Lung (tissue), 13 donors: ENCODE measurements around the gene RBP7. TPM values are rescaled to one million over a fixed set of nuclear protein-coding genes. Genes with fewer than 3 reads are reported as not detected.

Experiments
- ATAC-seq: fragments of 200-7000 bp; cut with Tn5 transposase; one replicate; pipeline ENCODE4 v1.9.1; 2020; ENCODE audit warnings: moderate number of reproducible peaks; ENCODE audit not compliant: insufficient read depth, low FRiP score
- DNase-seq, 3 donors: peaks; one replicate each; pipeline ENCODE4 v3.0.0-alpha.2; 2013 to 2017
- H3K27ac ChIP-seq, 2 donors: one replicate each; pipeline ENCODE4 v1.5.1; 2013; ENCODE audit warnings: mild to moderate bottlenecking in 2 of 2, moderate library complexity in 2 of 2, control low read depth in 1 of 2, inconsistent platforms in 1 of 2, low read depth in 1 of 2, low read length in 1 of 2
- H3K27me3 ChIP-seq, 3 donors: one replicate each; pipeline ENCODE4 v1.5.1; 2013; ENCODE audit warnings: low read length in 2 of 3; ENCODE audit not compliant: control insufficient read depth in 3 of 3, insufficient read depth in 3 of 3
- H3K36me3 ChIP-seq, 4 donors: one replicate each; pipeline ENCODE4 v1.5.1; 2013; ENCODE audit warnings: low read length in 4 of 4, mild to moderate bottlenecking in 1 of 4, moderate library complexity in 1 of 4; ENCODE audit not compliant: control insufficient read depth in 4 of 4, insufficient read depth in 4 of 4
- H3K4me1 ChIP-seq, 5 donors: one replicate each; pipeline ENCODE4 v1.5.1; 2013; ENCODE audit warnings: low read length in 5 of 5, mild to moderate bottlenecking in 2 of 5, moderate library complexity in 1 of 5; ENCODE audit not compliant: control insufficient read depth in 5 of 5, insufficient read depth in 5 of 5
- H3K4me3 ChIP-seq: one replicate; pipeline ENCODE4 v1.5.1; 2013; ENCODE audit warnings: mild to moderate bottlenecking, control low read depth, moderate library complexity
- H3K9ac ChIP-seq, 2 donors: one replicate each; pipeline ENCODE4 v1.5.1; 2013; ENCODE audit warnings: low read length in 2 of 2, control low read depth in 1 of 2; ENCODE audit not compliant: insufficient read depth in 1 of 2
- H3K9me3 ChIP-seq, 4 donors: one replicate each; pipeline ENCODE4 v1.5.1; 2013; ENCODE audit warnings: low read length in 3 of 4, mild to moderate bottlenecking in 1 of 4, moderate library complexity in 1 of 4; ENCODE audit not compliant: control insufficient read depth in 4 of 4, insufficient read depth in 3 of 4
- CTCF ChIP-seq: IDR thresholded peaks from 2 replicates; pipeline ENCODE4 v1.5.1; 2012; ENCODE audit warnings: mild to moderate bottlenecking; ENCODE audit errors: control extremely low read depth, extremely low read depth
- WGBS, 2 donors: extraction: QIAGEN DNeasy Blood & Tissue Kit; methylation state at CpG; one replicate each; pipeline ENCODE4 v1.1.7; 2013; 5-methylcytosine and 5-hydroxymethylcytosine counted together
- polyA plus RNA-seq, 2 donors: library from polyadenylated mRNA; stranded (reverse); fragments of 200-250 nt; gene quantifications; one replicate each; pipeline ENCODE4 v1.2.1, GENCODE V29; 2013
- small RNA-seq: library from RNA; depleted of rRNA; stranded (forward); fragments of <200 nt; gene quantifications from one replicate; pipeline ENCODE3, GENCODE V24; 2014; ENCODE audit warnings: low replicate concordance
- total RNA-seq, 2 donors: library from RNA; depleted of rRNA in 1 of 2; stranded (reverse); fragments of >200 nt in 1 of 2; gene quantifications; one replicate each; pipeline ENCODE4 v1.2.1, GENCODE V29; 2014 to 2021
- donor health status: control.
- donor health status: control.
- donor health status: Bipolar disorder and iron deficiency.
- donor health status: healthy.
- donor health status: DM: yes; HTN: yes; CAD: no.

Gene RBP7
- total and polyA plus RNA-seq, 4 donors = 2.1 to 9.8 (median 7.7) TPM

GRCh38 chr1:10064416-10065343, 67.7 kb downstream of the RBP7 start:
- DNase-seq (no peak), ATAC-seq (no peak)
- H3K4me3 ChIP-seq = no peak overlapping the region
- TF ChIP-seq CTCF = no peak
- WGBS, 2 donors = 79 to 87% methylated on average over 8 of the region's 8 CpGs
- H3K36me3 ChIP-seq = no peaks in the 10 kb centered on the region
- H3K27ac ChIP-seq = peak overlapping the region in 1 of 2 donors; percentile 70
- H3K9ac ChIP-seq = no peak overlapping the region
- H3K4me1 ChIP-seq = peaks cover 0 to 16% (median 8%) of the 10 kb centered on the region in 5 donors
- H3K27me3 ChIP-seq = no peaks in the 10 kb centered on the region
- H3K9me3 ChIP-seq = no peaks in the 10 kb centered on the region

GRCh38 chr1:10065344-10065685, 68.3 kb downstream of the RBP7 start:
- no peak for ATAC-seq
- Histone ChIP-seq H3K9me3 (no peaks in the 10 kb centered on the region), H3K36me3 (no peaks in the 10 kb centered on the region), H3K9ac (no peak overlapping the region), H3K27ac (peak overlapping the region in 1 of 2 donors; percentile 70), H3K4me3 (no peak overlapping the region), H3K4me1 (peaks cover 0 to 12% (median 8%) of the 10 kb centered on the region in 5 donors), H3K27me3 (no peaks in the 10 kb centered on the region)
- WGBS, 2 donors = 70 to 73% methylated on average over 7 of the region's 7 CpGs
- TF ChIP-seq CTCF = no peak
- DNase-seq = no peak

Small RNA genes lying within 50 kb of the gene (small RNA-seq; reads per million reads assigned to genes)
- gene MIR5697 = not detected

Other genes starting within 250 kb of the RBP7 start
- gene CLSTN1, start 173.3 kb upstream of the RBP7 start, total RNA-seq = 10 to 100 TPM; 85.7 to 88.0 TPM
- gene CLSTN1, start 173.3 kb upstream of the RBP7 start, polyA plus RNA-seq = 10 to 100 TPM; 37.1 to 37.9 TPM
- 10 to 100 TPM; 31.4 to 57.1 TPM for gene CTNNBIP1, start 87.0 kb upstream of the RBP7 start, total RNA-seq
- 10 to 100 TPM; 31.2 to 33.1 TPM for gene CTNNBIP1, start 87.0 kb upstream of the RBP7 start, polyA plus RNA-seq
- gene LZIC, start 53.8 kb upstream of the RBP7 start, total RNA-seq = 10 to 100 TPM; 23.8 to 54.6 TPM
- gene LZIC, start 53.8 kb upstream of the RBP7 start, polyA plus RNA-seq = 10 to 100 TPM; 10.8 to 16.6 TPM
- 1 to 10 TPM; 7.9 to 8.6 TPM for gene NMNAT1, start 53.8 kb upstream of the RBP7 start, total RNA-seq
- 1 to 10 TPM; 4.1 to 5.7 TPM for gene NMNAT1, start 53.8 kb upstream of the RBP7 start, polyA plus RNA-seq
- 10 to 100 TPM; 37.0 to 51.0 TPM for gene UBE4B, start 35.7 kb downstream of the RBP7 start, total RNA-seq
- 10 to 100 TPM in 1 of 2 donors, 1 to 10 TPM in 1; 9.9 to 19.4 TPM for gene UBE4B, start 35.7 kb downstream of the RBP7 start, polyA plus RNA-seq
- gene KIF1B, start 213.3 kb downstream of the RBP7 start, total RNA-seq = 10 to 100 TPM; 39.1 to 64.0 TPM
- gene KIF1B, start 213.3 kb downstream of the RBP7 start, polyA plus RNA-seq = 1 to 10 TPM; 9.7 to 9.8 TPM